HG02884 (cell line): ENCODE data around the gene TMEM147.

Experiments used
- ATAC-seq: cut with Tn5 transposase; IDR thresholded peaks from one replicate; pipeline ENCODE4 v1.9.1; 2021; ENCODE audit warnings: mild to moderate bottlenecking, moderate library complexity; ENCODE audit not compliant: unreplicated experiment

The TMEM147 gene

GRCh38 chr19:35545001-35545854, at the start of gene TMEM147:
TSS of gene TMEM147 (plus strand) at chr19:35545626. CDS start at chr19:35545740, 114 bp downstream.
- ATAC-seq, result peak; percentile 70

- no peak for ATAC-seq
Observed at GRCh38 chr19:35497406-35497805, 48.0 kb upstream of the TMEM147 start.

GRCh38 chr19:35498220-35498619, 47.2 kb upstream of the TMEM147 start:
- no peak for ATAC-seq

- no peak for ATAC-seq
Observed at GRCh38 chr19:35498984-35499527, 46.4 kb upstream of the TMEM147 start.

GRCh38 chr19:35500611-35501010, 44.8 kb upstream of the TMEM147 start:
- no peak for ATAC-seq

GRCh38 chr19:35501684-35502083, 43.7 kb upstream of the TMEM147 start:
- ATAC-seq, result no peak

GRCh38 chr19:35502751-35503150, 42.7 kb upstream of the TMEM147 start:
- ATAC-seq, result no peak

GRCh38 chr19:35506011-35506410, 39.4 kb upstream of the TMEM147 start:
- ATAC-seq, result no peak

- ATAC-seq, result no peak
Observed at GRCh38 chr19:35507561-35507960, 37.9 kb upstream of the TMEM147 start.

GRCh38 chr19:35508129-35508528, 37.3 kb upstream of the TMEM147 start:
- ATAC-seq, result no peak

- no peak for ATAC-seq
Observed at GRCh38 chr19:35509018-35509652, 36.3 kb upstream of the TMEM147 start.

- no peak for ATAC-seq
Observed at GRCh38 chr19:35509861-35510625, 35.4 kb upstream of the TMEM147 start.

GRCh38 chr19:35510626-35510964, 34.8 kb upstream of the TMEM147 start:
- ATAC-seq, result no peak

- ATAC-seq, result no peak
Observed at GRCh38 chr19:35511337-35511736, 34.1 kb upstream of the TMEM147 start.

GRCh38 chr19:35512831-35513627, 32.4 kb upstream of the TMEM147 start:
- ATAC-seq, result no peak

GRCh38 chr19:35513628-35514281, 31.7 kb upstream of the TMEM147 start, which contains the start of gene DMKN:
TSS of gene DMKN (minus strand) at chr19:35513649. CDS start at chr19:35513475, 174 bp downstream.
- ATAC-seq, result no peak

GRCh38 chr19:35514282-35514809, 31.1 kb upstream of the TMEM147 start:
- no peak for ATAC-seq

GRCh38 chr19:35516310-35516709, 29.1 kb upstream of the TMEM147 start:
- no peak for ATAC-seq

GRCh38 chr19:35517342-35517741, 28.1 kb upstream of the TMEM147 start:
- no peak for ATAC-seq

- ATAC-seq, result no peak
Observed at GRCh38 chr19:35518313-35518712, 27.1 kb upstream of the TMEM147 start.
